Right cardiac atrium (tissue), 5 donors: ENCODE results near the gene UFM1. TPM values are rescaled to one million over a fixed set of nuclear protein-coding genes. Genes with fewer than 3 reads are reported as not detected.
"Not testable (repeated sequence)": the region's sequence is repeated elsewhere in the genome, so short reads cannot be mapped to it uniquely, and the experiment has no call there.

Source experiments
- ATAC-seq, 2 donors: fragments of 200-7000 bp; cut with Tn5 transposase; one replicate each; pipeline versions ENCODE4 v1.8.0 to v1.9.1; 2020; ENCODE audit warnings: moderate library complexity in 2 of 2, mild to moderate bottlenecking in 1 of 2
- DNase-seq, 3 donors: peaks; one replicate each; pipeline ENCODE4 v3.0.0-alpha.2; 2020
- H3K27ac ChIP-seq: one replicate; pipeline ENCODE4 v1.5.1; 2013; ENCODE audit warnings: mild to moderate bottlenecking, low read length, control low read depth, moderate library complexity
- H3K27me3 ChIP-seq: one replicate; pipeline ENCODE4 v1.6.1; 2013; ENCODE audit not compliant: control insufficient read depth, insufficient read depth
- H3K4me1 ChIP-seq: one replicate; pipeline ENCODE4 v1.6.1; 2013; ENCODE audit warnings: low read length; ENCODE audit not compliant: control insufficient read depth, insufficient read depth
- H3K4me3 ChIP-seq: one replicate; pipeline ENCODE4 v1.5.1; 2013; ENCODE audit warnings: low read length, control low read depth
- H3K9me3 ChIP-seq: one replicate; pipeline ENCODE4 v1.6.1; 2013; ENCODE audit warnings: low read length; ENCODE audit not compliant: control insufficient read depth
- WGBS: extraction: QIAGEN DNeasy Blood & Tissue Kit; methylation state at CpG from one replicate; pipeline ENCODE4 v1.1.7; 2013; 5-methylcytosine and 5-hydroxymethylcytosine counted together
- intact Hi-C, 4 donors: fragments of 100-400 bp; cut with DNase I; formaldehyde crosslinking; loops; one replicate each; pipeline versions ENCODE4 v1.11.0 to v1.14.0; 2022 to 2023
- polyA plus RNA-seq: library from polyadenylated mRNA; stranded (reverse); fragments of 200-250 nt; gene quantifications from one replicate; pipeline ENCODE4 v1.2.3, GENCODE V29; 2013
- total RNA-seq, 4 donors: library from RNA; stranded (reverse); fragmentation: NEBNext Ultra II Directional; extraction: Animal tissue kit (Norgen Biotek cat#: 25700); gene quantifications; one replicate each; pipeline ENCODE4 v1.2.1, GENCODE V29; 2021
- donor health status: healthy with polysubstance abuse.
- donor health status: DM: no; HTN: yes; CAD: no.
- donor health status: DM: no; HTN: no; CAD: no.
- donor health status: DM: no; HTN: yes; CAD: no; lungs with severe emphysema.
- donor health status: DM: yes; HTN: yes; CAD: no.

The UFM1 gene
- total and polyA plus RNA-seq, 5 donors: 24.4 to 52.6 (median 28.9) TPM

GRCh38 chr13:38365661-38366060, 16.0 kb downstream of the UFM1 start:
- 63% methylated on average over 3 of the region's 3 CpGs for WGBS
- no peaks in the 10 kb centered on the region for H3K9me3 ChIP-seq

GRCh38 chr13:38366954-38367645, 17.4 kb downstream of the UFM1 start:
- H3K9me3 ChIP-seq: no peaks in the 10 kb centered on the region
- no peaks in the 10 kb centered on the region for H3K27me3 ChIP-seq
- no peaks in the 10 kb centered on the region for H3K4me1 ChIP-seq
- ATAC-seq: no peak
- intact Hi-C loops: no loop called here
- no peak for DNase-seq
- H3K4me3 ChIP-seq: no peak overlapping the region
- 74% methylated on average over 3 of the region's 3 CpGs for WGBS
- H3K27ac ChIP-seq: no peak overlapping the region

More at GRCh38 chr13:38365661-38366060, 16.0 kb downstream of the UFM1 start:
- Histone ChIP-seq H3K27me3 (no peaks in the 10 kb centered on the region), H3K27ac (no peak overlapping the region), H3K4me3 (no peak overlapping the region), H3K4me1 (no peaks in the 10 kb centered on the region)
- intact Hi-C loops: no loop called here
- DNase-seq: no peak
- no peak for ATAC-seq

- H3K9me3 ChIP-seq: no peaks in the 10 kb centered on the region
- no peak for ATAC-seq
- 19% methylated on average over 1 of the region's 1 CpG for WGBS
- intact Hi-C loops: no loop called here
- no peak overlapping the region for H3K27ac ChIP-seq
- no peaks in the 10 kb centered on the region for H3K27me3 ChIP-seq
- no peak overlapping the region for H3K4me3 ChIP-seq
- no peak for DNase-seq
- no peaks in the 10 kb centered on the region for H3K4me1 ChIP-seq
These were observed 19.4 kb downstream of the UFM1 start for GRCh38 chr13:38369058-38369457.

- H3K9me3 ChIP-seq, H3K27ac ChIP-seq, ATAC-seq, H3K27me3 ChIP-seq, intact Hi-C loops, H3K4me3 ChIP-seq, H3K4me1 ChIP-seq, DNase-seq: not testable (repeated sequence)
- 85% methylated on average over 3 of the region's 3 CpGs for WGBS
These were observed 20.4 kb downstream of the UFM1 start for GRCh38 chr13:38370096-38370495.

GRCh38 chr13:38372820-38373383, 23.3 kb downstream of the UFM1 start:
- no peak for ATAC-seq
- no peak overlapping the region for H3K27ac ChIP-seq
- no peak for DNase-seq
- no peak overlapping the region for H3K4me3 ChIP-seq
- 58% methylated on average over 6 of the region's 6 CpGs for WGBS
- no peaks in the 10 kb centered on the region for H3K9me3 ChIP-seq
- H3K4me1 ChIP-seq: no peaks in the 10 kb centered on the region
- H3K27me3 ChIP-seq: no peaks in the 10 kb centered on the region
- intact Hi-C loops: no loop called here

- H3K9me3 ChIP-seq: no peaks in the 10 kb centered on the region
- 0% methylated on average over 1 of the region's 1 CpG for WGBS
These were observed 26.9 kb downstream of the UFM1 start for GRCh38 chr13:38376546-38376945.

GRCh38 chr13:38381890-38382289, 32.2 kb downstream of the UFM1 start:
- Histone ChIP-seq H3K4me3 (no peak overlapping the region), H3K27ac (no peak overlapping the region), H3K27me3 (no peaks in the 10 kb centered on the region), H3K4me1 (peaks cover 3% of the 10 kb centered on the region), H3K9me3 (no peaks in the 10 kb centered on the region)
- intact Hi-C loops: no loop called here
- no peak for ATAC-seq
- DNase-seq: no peak
- WGBS: 34% methylated on average over 4 of the region's 4 CpGs

More at GRCh38 chr13:38376546-38376945, 26.9 kb downstream of the UFM1 start:
- DNase-seq (no peak), ATAC-seq (no peak)
- Histone ChIP-seq H3K27ac (no peak overlapping the region), H3K27me3 (no peaks in the 10 kb centered on the region), H3K4me1 (peaks cover 3% of the 10 kb centered on the region), H3K4me3 (no peak overlapping the region)
- intact Hi-C loops: no loop called here

- DNase-seq: no peak
- WGBS: 74% methylated on average over 2 of the region's 2 CpGs
- ATAC-seq: no peak
These were observed 33.3 kb downstream of the UFM1 start for GRCh38 chr13:38382946-38383345.

GRCh38 chr13:38384171-38384570, 34.5 kb downstream of the UFM1 start:
- ATAC-seq: no peak
- Histone ChIP-seq H3K4me1 (peaks cover 3% of the 10 kb centered on the region), H3K4me3 (no peak overlapping the region), H3K27ac (no peak overlapping the region), H3K9me3 (no peaks in the 10 kb centered on the region), H3K27me3 (no peaks in the 10 kb centered on the region)
- intact Hi-C loops: no loop called here
- no peak for DNase-seq
- 79% methylated on average over 3 of the region's 3 CpGs for WGBS

More at GRCh38 chr13:38382946-38383345, 33.3 kb downstream of the UFM1 start:
- intact Hi-C loops: no loop called here
- Histone ChIP-seq H3K4me1 (peaks cover 3% of the 10 kb centered on the region), H3K27ac (no peak overlapping the region), H3K27me3 (no peaks in the 10 kb centered on the region), H3K9me3 (no peaks in the 10 kb centered on the region), H3K4me3 (no peak overlapping the region)

- no peak for ATAC-seq
- intact Hi-C loops: no loop called here
- H3K27ac ChIP-seq: no peak overlapping the region
- 67% methylated on average over 9 of the region's 9 CpGs for WGBS
- no peak for DNase-seq
- H3K4me3 ChIP-seq: no peak overlapping the region
- no peaks in the 10 kb centered on the region for H3K27me3 ChIP-seq
- H3K4me1 ChIP-seq: peaks cover 3% of the 10 kb centered on the region
- no peaks in the 10 kb centered on the region for H3K9me3 ChIP-seq
These were observed 35.7 kb downstream of the UFM1 start for GRCh38 chr13:38385153-38385891.

GRCh38 chr13:38386421-38386820, 36.8 kb downstream of the UFM1 start:
- H3K27me3 ChIP-seq: no peaks in the 10 kb centered on the region
- DNase-seq (no peak), ATAC-seq (no peak)
- intact Hi-C loops: no loop called here
- WGBS: 94% methylated on average over 1 of the region's 1 CpG
- H3K4me3 ChIP-seq: no peak overlapping the region
- H3K9me3 ChIP-seq: no peaks in the 10 kb centered on the region
- H3K4me1 ChIP-seq: peaks cover under 1% of the 10 kb centered on the region
- H3K27ac ChIP-seq: no peak overlapping the region
